Testis (tissue), 3 donors: ENCODE measurements around the gene RGS6. TPM values are rescaled to one million over a fixed set of nuclear protein-coding genes. Genes with fewer than 3 reads are reported as not detected.

Experiments
- DNase-seq: peaks from one replicate; pipeline ENCODE4 v3.0.0-alpha.2; 2019
- H3K27ac ChIP-seq, 2 donors: fragments of 200-600 bp; sonication (generic); one replicate each; pipeline ENCODE4 v1.5.1; 2019
- H3K27me3 ChIP-seq: fragments of 200-600 bp; sonication (generic); one replicate; pipeline ENCODE4 v1.5.1; 2019
- H3K36me3 ChIP-seq: fragments of 200-600 bp; sonication (generic); one replicate; pipeline ENCODE4 v1.5.1; 2017; ENCODE audit warnings: low read depth; ENCODE audit errors: missing control alignments
- H3K4me1 ChIP-seq: fragments of 200-600 bp; sonication (generic); one replicate; pipeline ENCODE4 v1.5.1; 2019
- H3K4me3 ChIP-seq, 2 donors: fragments of 200-600 bp; sonication (generic); one replicate each; pipeline ENCODE4 v1.5.1; 2017 to 2019
- H3K9me3 ChIP-seq: fragments of 200-600 bp; sonication (generic); one replicate; pipeline ENCODE4 v1.5.1; 2017
- CTCF ChIP-seq, 3 experiments: fragments of 450-650 bp in 2 of 3; fragments of 200-600 bp in 1 of 3; sonication (generic) in 1 of 3; IDR thresholded peaks; one replicate each; pipeline ENCODE4 v1.5.1; 2016 to 2019; ENCODE audit warnings: antibody characterized with exemption in 3 of 3, mild to moderate bottlenecking in 2 of 3, moderate library complexity in 1 of 3
- POLR2A ChIP-seq: fragments of 450-650 bp; IDR thresholded peaks from one replicate; pipeline ENCODE4 v1.6.1; 2017; ENCODE audit warnings: antibody characterized with exemption, mild to moderate bottlenecking, moderate library complexity
- WGBS, 2 donors: methylation state at CpG; one replicate each; pipeline ENCODE4 v1.1.5; 2018; 5-methylcytosine and 5-hydroxymethylcytosine counted together
- intact Hi-C: fragments of 100-400 bp; cut with DNase I; formaldehyde crosslinking; loops from one replicate; pipeline ENCODE4 v1.15.1; 2023; ENCODE audit warnings: low total_unique reads
- polyA plus RNA-seq: library from polyadenylated mRNA; stranded (reverse); fragments of 350-450 nt; fragmentation: Illumina TruSeq; extraction: RNeasy Lipid Tissue Mini Kit (QIAGEN cat#74804); gene quantifications from one replicate; pipeline ENCODE4 v1.2.3, GENCODE V29; 2014; ENCODE audit warnings: low read depth, low replicate concordance; ENCODE audit not compliant: insufficient read depth
- total RNA-seq, 2 donors: library from RNA; depleted of rRNA; stranded (reverse); fragments of >200 nt; gene quantifications; one replicate each; pipeline ENCODE4 v1.2.3, GENCODE V29; 2016

The RGS6 gene
- total and polyA plus RNA-seq, 3 donors from 2014 or later = 6.3 to 21.3 (median 16.0) TPM

- TF ChIP-seq CTCF (IDR thresholded peaks at IDR 0.05) (no peak), POLR2A (no peak)
- no peaks in the 10 kb centered on the region for H3K9me3 ChIP-seq
- peaks cover 2% of the 10 kb centered on the region for H3K4me1 ChIP-seq
- no peak overlapping the region for H3K4me3 ChIP-seq
- no peaks in the 10 kb centered on the region for H3K27me3 ChIP-seq
- H3K27ac ChIP-seq = no peak overlapping the region
- DNase-seq = no peak
- intact Hi-C loops = no loop called here
- H3K36me3 ChIP-seq = no peaks in the 10 kb centered on the region
These were observed 379.3 kb downstream of the RGS6 start for GRCh38 chr14:72311516-72311915.

GRCh38 chr14:72314808-72315435 lies 382.7 kb downstream of the RGS6 start:
- no peak for TF ChIP-seq CTCF (IDR thresholded peaks at IDR 0.05)
- no peak for TF ChIP-seq POLR2A
- H3K36me3 ChIP-seq = no peaks in the 10 kb centered on the region
- no peak overlapping the region for H3K27ac ChIP-seq
- WGBS, 2 donors = 78 to 82% methylated on average over 9 of the region's 9 CpGs
- no peak for DNase-seq
- H3K9me3 ChIP-seq = no peaks in the 10 kb centered on the region
- intact Hi-C loops = no loop called here
- no peaks in the 10 kb centered on the region for H3K27me3 ChIP-seq
- H3K4me3 ChIP-seq = no peak overlapping the region
- H3K4me1 ChIP-seq = peaks cover 2% of the 10 kb centered on the region

- no peaks in the 10 kb centered on the region for H3K36me3 ChIP-seq
- DNase-seq = no peak
- no peaks in the 10 kb centered on the region for H3K9me3 ChIP-seq
- 83 to 100% methylated on average over 1 of the region's 1 CpG for WGBS, 2 donors
- H3K27me3 ChIP-seq = no peaks in the 10 kb centered on the region
- intact Hi-C loops = no loop called here
- no peak for TF ChIP-seq POLR2A
- TF ChIP-seq CTCF (IDR thresholded peaks at IDR 0.05) = no peak
- no peak overlapping the region for H3K4me3 ChIP-seq
- no peak overlapping the region for H3K27ac ChIP-seq
- H3K4me1 ChIP-seq = peaks cover 2% of the 10 kb centered on the region
These were observed 383.5 kb downstream of the RGS6 start for GRCh38 chr14:72315714-72316113.

GRCh38 chr14:72318648-72319047 lies 386.4 kb downstream of the RGS6 start:
- no peak overlapping the region for H3K27ac ChIP-seq
- H3K9me3 ChIP-seq = no peaks in the 10 kb centered on the region

More at GRCh38 chr14:72318648-72319047, 386.4 kb downstream of the RGS6 start:
- H3K36me3 ChIP-seq = no peaks in the 10 kb centered on the region
- 92 to 94% methylated on average over 4 of the region's 4 CpGs for WGBS, 2 donors
- no peak overlapping the region for H3K4me3 ChIP-seq
- H3K27me3 ChIP-seq = no peaks in the 10 kb centered on the region
- no peak for DNase-seq
- TF ChIP-seq POLR2A (no peak), CTCF (IDR thresholded peaks at IDR 0.05) (no peak)
- H3K4me1 ChIP-seq = no peaks in the 10 kb centered on the region
- intact Hi-C loops = no loop called here
